Measurements from ENCODE around the gene FREY1.

DNA sequence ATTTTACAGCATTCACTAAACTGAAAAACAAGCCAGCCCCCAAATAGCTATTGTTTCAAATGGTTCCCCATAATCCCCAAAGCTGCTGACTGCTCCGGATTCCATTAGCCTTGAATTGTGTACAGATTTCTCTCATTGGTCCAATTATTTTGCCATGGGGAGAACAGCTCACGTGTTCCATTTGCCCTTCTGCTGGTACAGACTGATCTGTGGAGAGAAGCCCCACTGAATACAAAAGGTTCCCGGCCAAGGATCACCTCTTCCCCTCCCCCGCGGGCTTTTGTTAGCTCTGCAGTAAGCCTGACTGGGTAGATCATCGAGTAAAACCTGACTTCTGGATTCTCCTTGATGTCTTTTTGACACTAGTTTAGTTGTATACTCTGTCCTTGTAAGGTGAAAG lies 30.7 kb downstream of the FREY1 start:
- TF ChIP-seq, protein P1, sequence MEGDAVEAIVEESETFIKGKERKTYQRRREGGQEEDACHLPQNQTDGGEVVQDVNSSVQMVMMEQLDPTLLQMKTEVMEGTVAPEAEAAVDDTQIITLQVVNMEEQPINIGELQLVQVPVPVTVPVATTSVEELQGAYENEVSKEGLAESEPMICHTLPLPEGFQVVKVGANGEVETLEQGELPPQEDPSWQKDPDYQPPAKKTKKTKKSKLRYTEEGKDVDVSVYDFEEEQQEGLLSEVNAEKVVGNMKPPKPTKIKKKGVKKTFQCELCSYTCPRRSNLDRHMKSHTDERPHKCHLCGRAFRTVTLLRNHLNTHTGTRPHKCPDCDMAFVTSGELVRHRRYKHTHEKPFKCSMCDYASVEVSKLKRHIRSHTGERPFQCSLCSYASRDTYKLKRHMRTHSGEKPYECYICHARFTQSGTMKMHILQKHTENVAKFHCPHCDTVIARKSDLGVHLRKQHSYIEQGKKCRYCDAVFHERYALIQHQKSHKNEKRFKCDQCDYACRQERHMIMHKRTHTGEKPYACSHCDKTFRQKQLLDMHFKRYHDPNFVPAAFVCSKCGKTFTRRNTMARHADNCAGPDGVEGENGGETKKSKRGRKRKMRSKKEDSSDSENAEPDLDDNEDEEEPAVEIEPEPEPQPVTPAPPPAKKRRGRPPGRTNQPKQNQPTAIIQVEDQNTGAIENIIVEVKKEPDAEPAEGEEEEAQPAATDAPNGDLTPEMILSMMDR (IDR thresholded peaks at IDR 0.05): no peak
- TF ChIP-seq EZH2 (IDR thresholded peaks at IDR 0.05; ENCODE audit: borderline replicate concordance, insufficient read depth, low read depth, low read length, poor library complexity, severe bottlenecking): no peak

Data from B cell (primary cell).